Measurements from ENCODE around the gene POU2AF3. TPM values are rescaled to one million over a fixed set of nuclear protein-coding genes. Genes with fewer than 3 reads are reported as not detected.
"Not testable (repeated sequence)": the region's sequence is repeated elsewhere in the genome, so short reads cannot be mapped to it uniquely, and the experiment has no call there.

The POU2AF3 gene
- total and polyA plus RNA-seq, 2 of the 4 experiments (the other 2 are of a cell fraction) = 0.17 TPM; not detected in 1

DNA sequence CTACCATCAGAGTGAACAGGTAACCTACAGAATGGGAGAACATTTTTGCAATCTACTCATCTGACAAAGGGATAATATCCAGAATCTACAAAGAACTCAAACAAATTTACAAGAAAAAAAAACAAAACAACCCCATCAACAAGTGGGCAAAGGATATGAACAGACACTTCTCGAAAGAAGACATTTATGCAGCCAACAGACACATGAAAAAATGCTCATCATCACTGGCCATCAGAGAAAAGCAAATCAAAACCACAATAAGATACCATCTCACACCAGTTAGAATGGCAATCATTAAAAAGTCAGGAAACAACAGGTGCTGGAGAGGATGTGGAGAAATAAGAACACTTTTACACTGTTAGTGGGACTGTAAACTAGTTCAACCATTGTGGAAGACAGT lies 5.9 kb upstream of the POU2AF3 start:
- H2BK20ac ChIP-seq (ENCODE audit: low read depth, low read length); H2BK120ac ChIP-seq (ENCODE audit: low read depth, low read length); H3K9me1 ChIP-seq (ENCODE audit: insufficient read depth, low read length); H3K79me1 ChIP-seq (ENCODE audit: low read depth in 1 of 2, low read length in 2 of 2); in situ Hi-C loops (cut with MboI; ENCODE audit: low sequenced_read_pairs); H2BK5ac ChIP-seq (ENCODE audit: low read depth, low read length, poor library complexity, severe bottlenecking); H3K9me3 ChIP-seq (ENCODE audit: control insufficient read depth, insufficient read depth, low read length); intact Hi-C loops (cut with micrococcal nuclease); H3K4me3 ChIP-seq (ENCODE audit: insufficient read depth, low read depth, low read length); H3K9ac ChIP-seq (ENCODE audit: low read depth, low read length); H3K4me2 ChIP-seq (ENCODE audit: low read depth, low read length); H3K27ac ChIP-seq (ENCODE audit: insufficient read depth, low read length); H4K20me1 ChIP-seq (ENCODE audit: insufficient read depth, low read length); CTCF ChIA-PET; H3K4me1 ChIP-seq (ENCODE audit: control insufficient read depth, insufficient read depth, low read length); H3K56ac ChIP-seq (ENCODE audit: extremely low read depth, insufficient read depth, low read length); DNase-seq; H4K5ac ChIP-seq (ENCODE audit: low read depth, low read length); H3K4ac ChIP-seq (ENCODE audit: low read depth, low read length); H2AFZ ChIP-seq (replicated peaks; ENCODE audit: low read length, poor library complexity); dilution Hi-C loops (cut with HindIII; ENCODE audit: low sequenced_read_pairs, unreplicated experiment); H4K8ac ChIP-seq (ENCODE audit: low read depth in 2 of 2, low read length in 2 of 2); ATAC-seq (ENCODE audit: low read depth); H2AK9ac ChIP-seq (replicated peaks; ENCODE audit: low read depth, low read length, poor library complexity); H2BK15ac ChIP-seq (ENCODE audit: low read depth, low read length); POLR2A ChIA-PET (ENCODE audit: unreplicated experiment); H3K14ac ChIP-seq (replicated peaks; ENCODE audit: low read depth, low read length); H4K91ac ChIP-seq (ENCODE audit: insufficient read depth, low read depth, low read length); H3K18ac ChIP-seq (ENCODE audit: low read depth, low read length); H3K23ac ChIP-seq (ENCODE audit: low read depth, low read length); BruUV-seq (replicated peaks); H3K36me3 ChIP-seq (ENCODE audit: control insufficient read depth, insufficient read depth, low read length); H2AK5ac ChIP-seq (ENCODE audit: low read depth, low read length): not testable (repeated sequence)
- H3K27me3 ChIP-seq (ENCODE audit: control insufficient read depth, insufficient read depth, low read length) = peaks cover 15% of the 10 kb centered on the region
- WGBS, 2 experiments (ENCODE audit: extremely low coverage in 2 of 2, insufficient read length in 1 of 2) = no CpG with 5 or more reads among the region's 1 CpG

All from IMR-90 (cell line).